Activated naive CD4-positive, alpha-beta T cell treated with anti-CD3 and anti-CD28 coated beads for 36 hours (primary cell): ENCODE results near the gene ACAD8. TPM values are rescaled to one million over a fixed set of nuclear protein-coding genes. Genes with fewer than 3 reads are reported as not detected.
"Not testable (repeated sequence)": the region's sequence is repeated elsewhere in the genome, so short reads cannot be mapped to it uniquely, and the experiment has no call there.

Experiments
- CTCF ChIA-PET: fragments of 350-600 bp; sonication (Branson Sonifier 250); formaldehyde crosslinking; loops from one replicate; lab custom pipeline; 2021; ENCODE audit warnings: antibody characterized with exemption; lab: Charles Lee
- DNase-seq: peaks from one replicate; pipeline ENCODE4 v3.0.0-alpha.2; 2020
- H3K27ac Mint-ChIP-seq: one replicate; pipeline ENCODE4 v1.8.0; 2021; ENCODE audit warnings: mild to moderate bottlenecking, mixed read lengths
- H3K27me3 Mint-ChIP-seq: one replicate; pipeline ENCODE4 v1.8.0; 2021; ENCODE audit warnings: low read depth, mixed read lengths
- H3K36me3 Mint-ChIP-seq: one replicate; pipeline ENCODE4 v1.8.0; 2021; ENCODE audit warnings: low read depth, mixed read lengths
- H3K4me1 Mint-ChIP-seq: one replicate; pipeline ENCODE4 v1.8.0; 2021; ENCODE audit warnings: low read depth, mixed read lengths
- H3K4me3 Mint-ChIP-seq: one replicate; pipeline ENCODE4 v1.8.0; 2021; ENCODE audit warnings: mild to moderate bottlenecking, moderate library complexity, mixed read lengths
- H3K9me3 Mint-ChIP-seq: one replicate; pipeline ENCODE4 v1.8.0; 2021; ENCODE audit warnings: mixed read lengths
- intact Hi-C: fragments of 100-400 bp; cut with micrococcal nuclease; formaldehyde crosslinking; loops from one replicate; pipeline ENCODE4 v1.15.1; 2023
- total RNA-seq, 2 experiments: library from RNA; stranded (reverse); gene quantifications; one replicate each; pipeline ENCODE4 v1.2.3, GENCODE V29; 2021

Gene ACAD8
- total RNA-seq, 2 experiments from 2014 or later: 14.8 to 17.6 TPM

GRCh38 chr11:134272381-134273316, 19.3 kb downstream of the ACAD8 start:
- no peak overlapping the region for H3K4me3 Mint-ChIP-seq
- peak overlapping the region; percentile 10 for H3K27ac Mint-ChIP-seq
- H3K27me3 Mint-ChIP-seq: peaks cover 6% of the 10 kb centered on the region
- DNase-seq: no peak
- intact Hi-C loops: loop anchor here (5.0 kb wide), 1 partner anchor 325 kb away; no protein-coding TSS in a partner anchor
- peaks cover 40% of the 10 kb centered on the region for H3K4me1 Mint-ChIP-seq
- peaks cover 1% of the 10 kb centered on the region for H3K9me3 Mint-ChIP-seq
- CTCF ChIA-PET: interaction anchor here (1.0 to 7.3 kb wide), 2 partner anchors 9 to 85 kb away, joined by 5 to 61 read pairs; no protein-coding TSS in a partner anchor
- peaks cover 3% of the 10 kb centered on the region for H3K36me3 Mint-ChIP-seq

GRCh38 chr11:134273317-134273712, 19.9 kb downstream of the ACAD8 start:
- H3K27me3 Mint-ChIP-seq: peaks cover 6% of the 10 kb centered on the region
- intact Hi-C loops: loop anchor here (5.0 kb wide), 1 partner anchor 326 kb away; no protein-coding TSS in a partner anchor
- peaks cover 1% of the 10 kb centered on the region for H3K9me3 Mint-ChIP-seq
- no peak overlapping the region for H3K4me3 Mint-ChIP-seq
- H3K4me1 Mint-ChIP-seq: peaks cover 40% of the 10 kb centered on the region
- DNase-seq: no peak
- H3K36me3 Mint-ChIP-seq: peaks cover 5% of the 10 kb centered on the region
- H3K27ac Mint-ChIP-seq: no peak overlapping the region
- CTCF ChIA-PET: interaction anchor here (0.7 to 7.3 kb wide), 7 partner anchors 10 to 174 kb away, joined by 3 to 61 read pairs (median 5); partner anchors contain the start of genes ACAD8, GLB1L2 and THYN1

DNA sequence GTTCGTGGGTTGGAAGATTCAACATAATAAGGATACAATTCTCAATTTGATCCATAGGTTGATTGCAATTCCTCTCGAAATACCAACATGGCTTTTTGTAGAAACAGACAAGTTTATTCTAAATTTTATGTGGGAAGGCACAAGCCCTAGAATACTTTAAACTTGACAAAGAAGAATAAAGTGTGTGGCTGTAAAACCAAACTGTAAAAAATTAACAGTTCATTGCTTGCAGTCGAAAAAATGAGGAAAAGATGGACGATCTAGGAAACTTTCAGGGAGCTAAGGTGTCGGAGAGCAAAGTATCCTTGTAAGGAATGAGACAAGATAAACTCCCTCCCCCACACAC, 21.8 kb downstream of the ACAD8 start:
- no peak for DNase-seq
- Mint-ChIP-seq H3K27me3 (peaks cover 6% of the 10 kb centered on the region), H3K4me3 (peak overlapping the region; percentile 95), H3K27ac (peak overlapping the region; percentile 98), H3K4me1 (peaks cover 42% of the 10 kb centered on the region), H3K36me3 (peaks cover 10% of the 10 kb centered on the region), H3K9me3 (peaks cover 1% of the 10 kb centered on the region)
- CTCF ChIA-PET: interaction anchor here (1.7 to 7.3 kb wide), 4 partner anchors 12 to 58 kb away, joined by 4 to 61 read pairs (median 10); partner anchors contain the start of genes GLB1L2, NCAPD3 and VPS26B
- intact Hi-C loops: loop anchor here (1.0 kb wide), 4 partner anchors 13 to 56 kb away; partner anchors contain the start of genes ACAD8, GLB1L2, THYN1 and VPS26B

GRCh38 chr11:134275534-134276395, 22.4 kb downstream of the ACAD8 start, which contains the start of gene GLB1L3:
Gene GLB1L3, plus strand, starts transcription at chr11:134276379. Its CDS starts 362 bp downstream, at chr11:134276741.
- H3K36me3 Mint-ChIP-seq: peaks cover 10% of the 10 kb centered on the region
- intact Hi-C loops: loop anchor here (1.0 kb wide), 4 partner anchors 13 to 56 kb away; partner anchors contain the start of genes ACAD8, GLB1L2, THYN1 and VPS26B
- peaks cover 36% of the 10 kb centered on the region for H3K4me1 Mint-ChIP-seq
- CTCF ChIA-PET: interaction anchor here (0.6 to 7.3 kb wide), 7 partner anchors 12 to 225 kb away, joined by 3 to 61 read pairs (median 4); partner anchors contain the start of genes ACAD8, NCAPD3 and VPS26B
- peak within 1 kb of the TSS; percentile 95 for H3K4me3 Mint-ChIP-seq
- peak within 1 kb of the TSS; percentile 98 for H3K27ac Mint-ChIP-seq
- H3K9me3 Mint-ChIP-seq: peaks cover 1% of the 10 kb centered on the region
- peaks cover 6% of the 10 kb centered on the region for H3K27me3 Mint-ChIP-seq
- peak; percentile 83 for DNase-seq

- Mint-ChIP-seq H3K27me3 (peaks cover 6% of the 10 kb centered on the region), H3K4me3 (peak overlapping the region; percentile 95), H3K4me1 (peaks cover 34% of the 10 kb centered on the region), H3K36me3 (peaks cover 11% of the 10 kb centered on the region), H3K9me3 (peaks cover 1% of the 10 kb centered on the region), H3K27ac (peak overlapping the region; percentile 98)
- DNase-seq: no peak
- intact Hi-C loops: no loop called here
- CTCF ChIA-PET: interaction anchor here (0.6 to 7.3 kb wide), 7 partner anchors 13 to 226 kb away, joined by 3 to 61 read pairs (median 4); partner anchors contain the start of genes ACAD8, NCAPD3 and VPS26B
Measured at GRCh38 chr11:134276396-134277182, 23.2 kb downstream of the ACAD8 start.

DNA sequence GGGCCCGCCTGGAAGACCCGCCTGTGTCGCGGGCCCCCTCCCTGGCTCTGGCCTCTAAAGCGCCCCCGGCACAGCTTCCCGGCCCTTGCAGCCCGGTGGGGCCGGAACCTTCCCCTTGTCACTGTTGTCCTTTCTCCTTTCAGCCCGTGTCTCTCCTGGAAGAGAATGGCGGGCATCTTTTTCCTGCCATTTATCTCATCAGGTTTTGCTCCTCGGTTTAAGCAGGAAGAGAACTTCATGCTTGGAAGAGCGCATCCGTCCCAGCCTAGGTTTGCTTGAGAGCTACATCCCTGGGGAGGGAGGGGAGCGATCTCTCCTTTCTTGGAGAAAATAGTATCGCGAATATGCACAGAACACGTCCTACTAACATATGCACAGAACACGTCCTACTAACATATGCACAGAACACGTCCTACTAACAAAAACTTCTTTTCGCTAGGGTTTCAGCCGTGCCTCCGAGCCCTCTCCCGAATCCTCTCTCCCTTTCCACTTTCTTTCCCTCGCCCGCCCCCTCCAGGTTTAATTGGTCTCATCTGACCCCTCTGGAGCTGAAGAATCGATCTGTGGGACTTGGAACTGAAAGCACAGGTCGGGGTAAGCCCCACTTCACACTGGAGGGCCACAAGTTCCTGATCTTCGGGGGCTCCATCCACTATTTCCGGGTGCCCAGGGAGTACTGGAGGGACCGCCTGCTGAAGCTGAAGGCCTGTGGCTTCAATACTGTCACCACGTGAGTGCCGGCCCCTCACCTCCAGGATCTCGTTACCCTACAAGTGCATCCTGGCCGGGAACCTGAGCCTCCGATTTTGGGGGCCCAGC, 24.0 kb downstream of the ACAD8 start:
- Mint-ChIP-seq H3K4me3 (peak overlapping the region; percentile 81), H3K9me3 (peaks cover 1% of the 10 kb centered on the region), H3K4me1 (peaks cover 32% of the 10 kb centered on the region), H3K27me3 (peaks cover 6% of the 10 kb centered on the region), H3K27ac (peak overlapping the region; percentile 53), H3K36me3 (peaks cover 11% of the 10 kb centered on the region)
- DNase-seq: no peak
- CTCF ChIA-PET: interaction anchor here (7.3 kb wide), 1 partner anchor 14 kb away, joined by 61 read pairs; no protein-coding TSS in a partner anchor
- intact Hi-C loops: no loop called here

GRCh38 chr11:134278356-134278755, 25.0 kb downstream of the ACAD8 start:
- H3K4me1 Mint-ChIP-seq: peaks cover 24% of the 10 kb centered on the region
- CTCF ChIA-PET: interaction anchor here (7.3 kb wide), 1 partner anchor 15 kb away, joined by 61 read pairs; no protein-coding TSS in a partner anchor
- no peak overlapping the region for H3K27ac Mint-ChIP-seq
- peaks cover 11% of the 10 kb centered on the region for H3K36me3 Mint-ChIP-seq
- intact Hi-C loops: no loop called here
- H3K27me3 Mint-ChIP-seq: peaks cover 6% of the 10 kb centered on the region
- no peak overlapping the region for H3K4me3 Mint-ChIP-seq
- peaks cover 1% of the 10 kb centered on the region for H3K9me3 Mint-ChIP-seq
- no peak for DNase-seq

GRCh38 chr11:134281635-134282034, 28.3 kb downstream of the ACAD8 start:
- DNase-seq, H3K27me3 Mint-ChIP-seq, H3K4me3 Mint-ChIP-seq, intact Hi-C loops, H3K4me1 Mint-ChIP-seq, H3K9me3 Mint-ChIP-seq, CTCF ChIA-PET, H3K27ac Mint-ChIP-seq: not testable (repeated sequence)
- peaks cover 26% of the 10 kb centered on the region for H3K36me3 Mint-ChIP-seq

DNA sequence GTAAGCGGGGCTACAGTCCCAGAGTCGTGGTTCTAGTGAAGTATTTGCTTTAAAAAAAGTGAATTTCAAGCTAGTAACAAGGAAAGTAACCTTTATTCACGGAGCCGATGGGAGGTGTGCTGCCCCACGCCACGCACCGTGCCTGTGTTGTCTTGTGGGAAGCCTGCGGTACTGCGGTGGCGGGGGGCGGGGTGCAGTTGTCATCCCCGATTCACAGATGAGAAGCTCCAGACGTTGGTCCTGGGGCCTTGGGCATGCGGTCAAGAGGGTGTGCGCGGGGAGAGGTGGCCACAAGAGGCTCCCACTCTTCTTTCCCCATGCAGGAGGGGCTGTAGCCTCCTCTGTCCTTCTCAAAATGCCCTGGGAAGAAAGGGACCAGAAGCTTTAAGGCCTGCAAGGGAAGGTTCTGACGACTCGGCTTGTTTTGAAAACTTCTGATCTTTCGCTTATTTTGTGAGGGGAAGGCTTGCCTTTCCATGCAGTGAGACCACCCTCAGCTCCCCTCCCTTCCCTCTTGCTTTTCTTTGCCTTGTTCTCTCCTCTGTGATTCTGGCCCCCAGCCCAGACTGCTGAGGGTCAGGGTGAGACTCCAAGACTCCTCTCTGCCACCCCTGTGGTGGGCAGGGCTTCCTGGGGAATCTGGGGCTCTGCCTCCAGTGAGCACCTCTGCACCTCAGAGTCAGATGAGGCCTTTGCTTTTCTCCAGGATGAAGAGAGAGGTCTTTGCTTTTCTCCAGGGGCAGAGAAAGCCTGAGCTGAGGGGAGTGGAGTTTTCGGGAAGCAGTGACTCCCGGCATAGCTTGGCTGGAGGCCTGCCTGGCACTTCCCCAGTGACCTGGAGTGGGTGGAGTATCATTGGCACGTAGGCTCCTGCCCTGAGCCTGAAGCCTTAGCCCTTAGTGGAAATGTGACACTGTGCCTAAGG, 29.0 kb downstream of the ACAD8 start:
- peaks cover 3% of the 10 kb centered on the region for H3K27me3 Mint-ChIP-seq
- H3K27ac Mint-ChIP-seq: no peak overlapping the region
- no peak for DNase-seq
- no peaks in the 10 kb centered on the region for H3K9me3 Mint-ChIP-seq
- H3K4me3 Mint-ChIP-seq: no peak overlapping the region
- peaks cover 23% of the 10 kb centered on the region for H3K36me3 Mint-ChIP-seq
- peaks cover 5% of the 10 kb centered on the region for H3K4me1 Mint-ChIP-seq
- CTCF ChIA-PET: interaction anchor here (0.6 kb wide), 1 partner anchor 392 kb away, joined by 4 read pairs; no protein-coding TSS in a partner anchor
- intact Hi-C loops: no loop called here
